Stimulated activated memory B cell treated with anti-CD40 and anti-IgM and Interleukin-4, amounts not matched to agents 10 μg/mL and 1 μg/mL and 100 μg/mL, for 72 hours (primary cell): ENCODE measurements around the gene BFSP2.
A peak's percentile ranks its signal among the peaks of the same experiment; 100 is the strongest.

ENCODE experiments used
- ATAC-seq: fragments of 150-1000 bp; cut with Tn5 transposase; 2 replicates; pipeline ENCODE4 v1.10.0; 2021
- H3K27ac Mint-ChIP-seq: one replicate; pipeline ENCODE4 v1.8.0; 2022; ENCODE audit warnings: mild to moderate bottlenecking, mixed read lengths
- H3K27me3 Mint-ChIP-seq: one replicate; pipeline ENCODE4 v1.8.0; 2022; ENCODE audit warnings: mixed read lengths
- H3K36me3 Mint-ChIP-seq: one replicate; pipeline ENCODE4 v1.8.0; 2022; ENCODE audit warnings: mixed read lengths
- H3K4me1 Mint-ChIP-seq: one replicate; pipeline ENCODE4 v1.8.0; 2022; ENCODE audit warnings: mixed read lengths
- H3K4me3 Mint-ChIP-seq: one replicate; pipeline ENCODE4 v1.8.0; 2022; ENCODE audit warnings: mild to moderate bottlenecking, moderate library complexity, mixed read lengths
- H3K9me3 Mint-ChIP-seq: one replicate; pipeline ENCODE4 v1.8.0; 2022; ENCODE audit warnings: mixed read lengths

The BFSP2 gene

GRCh38 chr3:133424937-133425869 lies 25.3 kb downstream of the BFSP2 start:
- ATAC-seq: peak; percentile 84
- Mint-ChIP-seq H3K27me3 (no peaks in the 10 kb centered on the region), H3K27ac (peak overlapping the region; percentile 86)

DNA sequence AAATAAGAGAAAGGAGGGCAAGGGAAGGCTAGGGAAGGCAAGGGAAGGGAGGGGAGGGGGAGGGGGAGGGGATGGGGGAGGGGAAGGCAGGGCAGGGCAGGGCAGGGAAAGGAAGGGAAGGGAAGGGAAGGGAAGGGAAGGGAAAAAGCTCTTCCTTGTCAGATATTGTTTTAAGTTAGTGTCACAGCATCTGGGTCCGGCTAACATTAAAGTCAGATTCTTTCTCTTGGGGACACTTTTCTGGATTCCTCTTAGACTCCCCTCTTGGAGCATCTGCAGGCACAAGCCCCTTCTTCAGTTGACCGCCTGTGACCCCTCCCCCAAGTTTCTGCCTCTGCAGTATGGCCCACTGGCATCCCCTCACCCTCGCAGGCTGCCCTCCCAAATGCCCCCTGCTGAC lies 26.0 kb downstream of the BFSP2 start:
- no peaks in the 10 kb centered on the region for H3K9me3 Mint-ChIP-seq
- ATAC-seq: peak; percentile 2
- H3K4me3 Mint-ChIP-seq: no peak overlapping the region
- H3K4me1 Mint-ChIP-seq: peaks cover 26% of the 10 kb centered on the region
- peak overlapping the region; percentile 86 for H3K27ac Mint-ChIP-seq
- no peaks in the 10 kb centered on the region for H3K27me3 Mint-ChIP-seq
- H3K36me3 Mint-ChIP-seq: no peaks in the 10 kb centered on the region

More at GRCh38 chr3:133424937-133425869, 25.3 kb downstream of the BFSP2 start:
- peak overlapping the region; percentile 20 for H3K4me3 Mint-ChIP-seq
- no peaks in the 10 kb centered on the region for H3K36me3 Mint-ChIP-seq
- no peaks in the 10 kb centered on the region for H3K9me3 Mint-ChIP-seq
- peaks cover 26% of the 10 kb centered on the region for H3K4me1 Mint-ChIP-seq

DNA sequence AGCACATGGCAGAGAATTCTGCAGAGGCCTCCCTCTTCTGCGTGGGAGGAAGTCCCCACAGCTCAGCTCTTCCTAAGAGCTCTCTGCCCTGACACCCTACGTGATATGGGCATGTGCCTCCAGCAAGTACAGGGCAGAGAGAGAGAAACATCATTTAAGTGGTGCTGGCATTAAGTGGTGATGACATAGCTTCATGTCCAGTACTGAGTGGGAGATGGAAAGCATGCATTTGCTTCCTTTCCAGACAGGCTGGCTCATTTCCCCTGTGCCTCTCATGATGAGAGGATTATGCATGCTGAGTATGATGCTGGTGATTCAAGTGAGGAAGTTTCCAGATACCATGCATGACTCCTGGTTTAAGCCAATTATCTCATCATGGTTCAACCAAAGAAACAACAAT lies 26.9 kb downstream of the BFSP2 start:
- H3K27me3 Mint-ChIP-seq: no peaks in the 10 kb centered on the region
- no peak for ATAC-seq
- no peaks in the 10 kb centered on the region for H3K36me3 Mint-ChIP-seq
- H3K4me3 Mint-ChIP-seq: no peak overlapping the region
- peak overlapping the region; percentile 86 for H3K27ac Mint-ChIP-seq
- peaks cover 26% of the 10 kb centered on the region for H3K4me1 Mint-ChIP-seq
- H3K9me3 Mint-ChIP-seq: no peaks in the 10 kb centered on the region

GRCh38 chr3:133428552-133428951 lies 28.7 kb downstream of the BFSP2 start:
- Mint-ChIP-seq H3K27me3 (no peaks in the 10 kb centered on the region), H3K4me3 (no peak overlapping the region), H3K36me3 (no peaks in the 10 kb centered on the region), H3K27ac (no peak overlapping the region), H3K9me3 (no peaks in the 10 kb centered on the region), H3K4me1 (peaks cover 26% of the 10 kb centered on the region)
- no peak for ATAC-seq

DNA sequence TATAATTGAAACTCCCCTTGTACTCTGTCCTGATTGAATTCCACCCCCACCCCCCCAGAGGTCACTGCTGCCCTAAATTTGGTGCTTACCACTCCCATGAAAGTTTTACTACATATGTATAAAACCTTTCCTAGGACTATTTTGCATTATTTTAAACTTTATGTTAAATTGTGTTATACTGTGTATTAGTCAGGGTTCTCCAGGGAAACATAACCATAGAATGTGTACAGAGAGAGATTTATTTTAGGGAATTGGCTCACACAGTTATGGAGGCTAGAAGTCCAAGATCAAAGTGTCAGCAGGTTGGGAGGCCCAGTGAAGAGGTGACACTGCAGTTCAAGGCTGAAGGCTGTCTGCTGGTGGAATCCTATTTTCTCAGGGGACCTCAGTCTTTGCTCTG lies 29.2 kb downstream of the BFSP2 start:
- ATAC-seq: no peak
- Mint-ChIP-seq H3K27me3 (no peaks in the 10 kb centered on the region), H3K4me1 (peaks cover 21% of the 10 kb centered on the region), H3K4me3 (no peak overlapping the region), H3K9me3 (no peaks in the 10 kb centered on the region), H3K36me3 (no peaks in the 10 kb centered on the region), H3K27ac (no peak overlapping the region)

- ATAC-seq: no peak
- no peak overlapping the region for H3K4me3 Mint-ChIP-seq
- peaks cover 10% of the 10 kb centered on the region for H3K36me3 Mint-ChIP-seq
- H3K27ac Mint-ChIP-seq: no peak overlapping the region
- H3K4me1 Mint-ChIP-seq: peaks cover 47% of the 10 kb centered on the region
- H3K9me3 Mint-ChIP-seq: peaks cover 8% of the 10 kb centered on the region
- H3K27me3 Mint-ChIP-seq: no peaks in the 10 kb centered on the region
Measured at GRCh38 chr3:133439563-133439962, 39.7 kb downstream of the BFSP2 start.

- peaks cover 10% of the 10 kb centered on the region for H3K36me3 Mint-ChIP-seq
- H3K27me3 Mint-ChIP-seq: no peaks in the 10 kb centered on the region
- no peak for ATAC-seq
- H3K27ac Mint-ChIP-seq: no peak overlapping the region
- peaks cover 8% of the 10 kb centered on the region for H3K9me3 Mint-ChIP-seq
- H3K4me1 Mint-ChIP-seq: peaks cover 55% of the 10 kb centered on the region
- no peak overlapping the region for H3K4me3 Mint-ChIP-seq
Measured at GRCh38 chr3:133440652-133441051, 40.8 kb downstream of the BFSP2 start.

DNA sequence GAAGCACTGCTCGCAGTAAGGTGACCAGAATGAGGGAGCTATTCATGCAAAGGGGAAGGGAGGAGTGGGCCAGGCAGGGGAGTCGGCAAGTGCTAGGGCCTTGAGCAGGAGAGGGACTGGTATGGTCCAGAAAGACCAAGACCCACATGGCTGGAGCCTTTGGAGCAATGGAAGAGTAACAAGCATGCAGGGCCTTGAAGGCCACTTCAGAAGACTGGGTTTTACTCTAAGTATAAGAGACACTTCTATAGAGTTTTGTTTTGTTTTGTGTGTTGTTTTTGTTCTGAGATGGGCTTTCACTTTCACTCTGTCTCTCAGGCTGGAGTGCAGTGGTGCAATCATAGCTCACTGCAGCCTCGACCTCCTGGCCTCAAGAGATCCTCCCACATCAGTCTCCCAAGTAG lies 42.0 kb downstream of the BFSP2 start:
- ATAC-seq: peak; percentile 75
- Mint-ChIP-seq H3K4me1 (peaks cover 58% of the 10 kb centered on the region), H3K4me3 (peak overlapping the region; percentile 66), H3K9me3 (peaks cover 8% of the 10 kb centered on the region), H3K36me3 (peaks cover 10% of the 10 kb centered on the region), H3K27ac (peak overlapping the region; percentile 88), H3K27me3 (no peaks in the 10 kb centered on the region)

DNA sequence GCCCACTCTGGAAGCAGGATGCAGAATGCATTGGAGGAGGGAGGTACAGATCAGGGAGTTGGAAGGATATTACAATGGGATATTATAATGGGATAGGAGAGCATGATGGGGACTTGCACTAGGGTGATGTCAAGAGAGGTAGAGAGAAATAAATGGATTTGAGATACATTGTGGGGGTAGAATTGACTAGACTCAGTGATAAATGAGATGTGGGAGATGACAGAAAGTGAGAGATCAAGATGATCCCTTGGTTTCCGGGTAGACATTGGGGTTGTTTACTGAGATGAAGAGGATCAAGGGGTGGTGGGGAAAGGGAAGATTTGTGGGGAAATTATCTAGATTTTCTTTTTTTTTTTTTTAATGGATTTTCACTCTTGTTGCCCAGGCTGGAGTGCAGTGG lies 42.7 kb downstream of the BFSP2 start:
- Mint-ChIP-seq H3K36me3 (peaks cover 10% of the 10 kb centered on the region), H3K4me3 (peak overlapping the region; percentile 66), H3K9me3 (peaks cover 8% of the 10 kb centered on the region), H3K27ac (peak overlapping the region; percentile 88), H3K27me3 (no peaks in the 10 kb centered on the region), H3K4me1 (peaks cover 61% of the 10 kb centered on the region)
- ATAC-seq: no peak

DNA sequence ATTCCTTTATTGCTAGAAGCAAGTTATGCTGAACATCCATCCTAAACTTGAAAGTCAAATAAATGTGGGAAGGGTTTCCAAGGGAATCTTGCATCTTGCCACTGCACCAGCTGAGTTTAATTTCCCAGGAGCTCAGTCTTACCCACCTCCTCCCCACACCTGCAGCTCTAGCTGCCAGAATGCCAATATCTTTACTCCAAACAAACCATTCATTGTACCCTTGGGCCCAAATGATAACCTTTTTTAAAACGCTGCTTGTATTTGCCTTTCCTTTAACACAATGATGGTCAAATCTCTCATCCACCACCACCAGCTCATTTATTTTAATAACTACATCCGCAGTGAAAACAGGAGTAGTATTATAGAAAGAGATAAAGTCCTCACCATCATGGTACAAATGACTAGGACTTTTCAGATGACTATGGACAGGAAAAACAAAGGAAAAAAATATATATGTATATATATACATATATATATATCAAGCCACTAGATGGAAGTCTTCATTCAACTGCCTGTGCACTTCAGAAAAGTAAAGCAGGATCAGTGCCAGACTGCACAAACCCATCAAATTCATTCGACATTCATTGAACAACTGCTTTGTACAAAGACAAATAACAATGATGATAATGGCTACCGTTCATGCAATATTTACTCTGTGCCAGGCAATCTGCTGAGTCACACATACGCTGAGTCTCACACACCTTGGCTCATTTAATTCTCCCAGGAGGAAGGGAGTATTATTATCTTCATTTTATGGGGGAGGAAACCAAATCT lies 44.0 kb downstream of the BFSP2 start:
- peaks cover 8% of the 10 kb centered on the region for H3K9me3 Mint-ChIP-seq
- peaks cover 10% of the 10 kb centered on the region for H3K36me3 Mint-ChIP-seq
- H3K4me1 Mint-ChIP-seq: peaks cover 65% of the 10 kb centered on the region
- H3K4me3 Mint-ChIP-seq: no peak overlapping the region
- H3K27ac Mint-ChIP-seq: peak overlapping the region; percentile 46
- ATAC-seq: no peak
- H3K27me3 Mint-ChIP-seq: no peaks in the 10 kb centered on the region

GRCh38 chr3:133444423-133444774 lies 44.5 kb downstream of the BFSP2 start:
- ATAC-seq: no peak
- Mint-ChIP-seq H3K27me3 (no peaks in the 10 kb centered on the region), H3K9me3 (peaks cover 5% of the 10 kb centered on the region), H3K36me3 (peaks cover 6% of the 10 kb centered on the region), H3K27ac (no peak overlapping the region), H3K4me1 (peaks cover 71% of the 10 kb centered on the region), H3K4me3 (no peak overlapping the region)

- no peaks in the 10 kb centered on the region for H3K27me3 Mint-ChIP-seq
- H3K4me1 Mint-ChIP-seq: peaks cover 78% of the 10 kb centered on the region
- no peaks in the 10 kb centered on the region for H3K36me3 Mint-ChIP-seq
- H3K27ac Mint-ChIP-seq: no peak overlapping the region
- no peak overlapping the region for H3K4me3 Mint-ChIP-seq
- H3K9me3 Mint-ChIP-seq: no peaks in the 10 kb centered on the region
- no peak for ATAC-seq
Measured at GRCh38 chr3:133445108-133445507, 45.3 kb downstream of the BFSP2 start.

- Mint-ChIP-seq H3K27ac (peak overlapping the region; percentile 89), H3K4me3 (peak overlapping the region; percentile 22), H3K9me3 (no peaks in the 10 kb centered on the region), H3K36me3 (no peaks in the 10 kb centered on the region), H3K27me3 (no peaks in the 10 kb centered on the region), H3K4me1 (peaks cover 66% of the 10 kb centered on the region)
- peak; percentile 82 for ATAC-seq
Measured at GRCh38 chr3:133447750-133448477, 48.1 kb downstream of the BFSP2 start.

- peak; percentile 98 for ATAC-seq
- no peaks in the 10 kb centered on the region for H3K9me3 Mint-ChIP-seq
- peaks cover 59% of the 10 kb centered on the region for H3K4me1 Mint-ChIP-seq
- H3K36me3 Mint-ChIP-seq: no peaks in the 10 kb centered on the region
- no peaks in the 10 kb centered on the region for H3K27me3 Mint-ChIP-seq
- H3K27ac Mint-ChIP-seq: peak overlapping the region; percentile 89
- peak overlapping the region; percentile 22 for H3K4me3 Mint-ChIP-seq
Measured at GRCh38 chr3:133448478-133449122, 48.7 kb downstream of the BFSP2 start.

- Mint-ChIP-seq H3K4me1 (peaks cover 42% of the 10 kb centered on the region), H3K9me3 (no peaks in the 10 kb centered on the region), H3K4me3 (no peak overlapping the region), H3K27me3 (no peaks in the 10 kb centered on the region), H3K36me3 (no peaks in the 10 kb centered on the region), H3K27ac (no peak overlapping the region)
- no peak for ATAC-seq
Measured at GRCh38 chr3:133451309-133451708, 51.5 kb downstream of the BFSP2 start.
